ENCODE results near the gene SERTM2.

DNA sequence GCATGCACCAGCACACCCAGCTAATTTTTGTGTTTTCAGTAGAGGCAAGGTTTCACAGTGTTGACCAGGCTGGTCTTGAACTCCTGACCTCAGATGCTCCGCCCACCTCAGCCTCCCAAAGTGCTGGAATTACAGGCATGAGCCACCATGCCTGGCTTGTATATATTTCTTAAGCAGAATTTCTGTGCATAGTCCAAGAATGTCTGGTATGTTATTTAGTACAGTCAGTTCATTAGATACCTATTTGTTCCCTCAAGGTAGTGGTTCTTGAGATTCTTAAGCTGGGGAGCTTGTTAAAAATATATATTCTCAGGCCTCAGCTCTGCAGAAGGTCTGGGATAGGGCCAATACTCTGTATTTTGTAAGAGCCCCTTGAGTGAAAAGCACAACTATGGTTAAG, 4.6 kb upstream of the SERTM2 start:
- TF ChIP-seq, protein P1, sequence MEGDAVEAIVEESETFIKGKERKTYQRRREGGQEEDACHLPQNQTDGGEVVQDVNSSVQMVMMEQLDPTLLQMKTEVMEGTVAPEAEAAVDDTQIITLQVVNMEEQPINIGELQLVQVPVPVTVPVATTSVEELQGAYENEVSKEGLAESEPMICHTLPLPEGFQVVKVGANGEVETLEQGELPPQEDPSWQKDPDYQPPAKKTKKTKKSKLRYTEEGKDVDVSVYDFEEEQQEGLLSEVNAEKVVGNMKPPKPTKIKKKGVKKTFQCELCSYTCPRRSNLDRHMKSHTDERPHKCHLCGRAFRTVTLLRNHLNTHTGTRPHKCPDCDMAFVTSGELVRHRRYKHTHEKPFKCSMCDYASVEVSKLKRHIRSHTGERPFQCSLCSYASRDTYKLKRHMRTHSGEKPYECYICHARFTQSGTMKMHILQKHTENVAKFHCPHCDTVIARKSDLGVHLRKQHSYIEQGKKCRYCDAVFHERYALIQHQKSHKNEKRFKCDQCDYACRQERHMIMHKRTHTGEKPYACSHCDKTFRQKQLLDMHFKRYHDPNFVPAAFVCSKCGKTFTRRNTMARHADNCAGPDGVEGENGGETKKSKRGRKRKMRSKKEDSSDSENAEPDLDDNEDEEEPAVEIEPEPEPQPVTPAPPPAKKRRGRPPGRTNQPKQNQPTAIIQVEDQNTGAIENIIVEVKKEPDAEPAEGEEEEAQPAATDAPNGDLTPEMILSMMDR (IDR thresholded peaks at IDR 0.05; ENCODE audit: extremely low read depth in 1 of 2, insufficient read depth in 1 of 2, low read depth in 1 of 2, low read length in 2 of 2): no peak
- TF ChIP-seq POLR2A (IDR thresholded peaks at IDR 0.05; ENCODE audit: low read depth, low read length) (no peak), EZH2 (IDR thresholded peaks at IDR 0.05; ENCODE audit: borderline replicate concordance, low read depth, low read length, severe bottlenecking) (no peak), POLR2AphosphoS5 (IDR thresholded peaks at IDR 0.05; ENCODE audit: insufficient read depth, low read depth, low read length) (no peak), JUN (IDR thresholded peaks at IDR 0.05; ENCODE audit: borderline replicate concordance, insufficient read depth, insufficient read length, low read depth) (no peak), GATA2 (IDR thresholded peaks at IDR 0.05; ENCODE audit: insufficient read depth, insufficient read length, low read depth, low read length) (no peak), FOS (IDR thresholded peaks at IDR 0.05; ENCODE audit: borderline replicate concordance, insufficient read depth, low read length) (no peak), MAX (IDR thresholded peaks at IDR 0.05; ENCODE audit: insufficient read depth, insufficient read length) (no peak)
